Gastrocnemius medialis (tissue), 4 donors: Measurements from ENCODE around the gene PIEZO1.

Source experiments
- POLR2A ChIP-seq, 2 donors: fragments of 450-650 bp; IDR thresholded peaks; one replicate each; pipeline ENCODE4 v1.6.1; 2017; ENCODE audit warnings: antibody characterized with exemption in 2 of 2, mild to moderate bottlenecking in 2 of 2, moderate library complexity in 2 of 2
- TF ChIP-seq, protein P1 (sequence below), 5 experiments: fragments of 450-650 bp in 3 of 5; fragments of 200-600 bp in 2 of 5; sonication (generic) in 2 of 5; IDR thresholded peaks in 4 of 5; conservative IDR thresholded peaks in 1 of 5; 1 replicate in 4 of 5; 2 replicates in 1 of 5; pipeline ENCODE4 v1.5.1; 2016 to 2019; ENCODE audit warnings: antibody characterized with exemption in 5 of 5, mild to moderate bottlenecking in 3 of 5, moderate library complexity in 3 of 5

DNA sequence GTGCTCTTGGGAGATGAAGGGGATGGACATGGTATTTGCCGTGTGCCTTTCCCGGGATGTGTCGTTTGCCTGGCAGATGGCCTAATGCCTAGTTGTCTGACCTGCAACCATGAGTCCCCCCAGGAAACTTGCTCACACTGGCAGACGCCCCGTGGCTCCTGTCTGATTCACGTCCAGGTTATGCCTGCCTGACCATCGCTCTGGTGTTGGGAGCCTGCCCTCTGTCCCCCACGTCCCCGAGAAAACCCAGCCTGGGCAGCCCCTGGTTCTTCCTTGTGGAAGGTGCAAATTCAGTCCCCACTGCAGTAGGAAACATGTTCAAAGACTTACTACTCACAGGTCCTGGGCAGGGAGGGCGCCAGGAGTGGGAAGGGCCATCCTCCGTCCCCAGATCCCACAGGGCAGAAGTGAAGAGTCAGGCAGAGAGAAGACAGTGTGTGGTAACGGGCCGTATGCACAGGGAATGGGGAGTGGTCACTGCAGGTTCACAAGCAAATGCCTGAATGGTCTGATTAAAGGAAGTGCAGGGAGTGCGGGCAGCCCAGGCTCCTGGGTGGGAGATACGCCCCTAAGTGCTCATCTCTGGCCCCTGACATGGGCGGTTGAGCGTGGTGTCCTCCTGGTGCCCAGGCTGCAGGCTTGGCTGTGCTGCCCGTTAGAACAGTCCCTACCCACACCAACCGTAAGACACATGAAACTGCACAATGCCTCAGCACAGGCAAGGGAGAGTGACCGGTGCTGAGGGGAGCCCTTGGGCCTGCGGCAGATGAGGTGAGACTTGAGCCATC is 94.5 kb downstream of the PIEZO1 start:
- TF ChIP-seq POLR2A (IDR thresholded peaks at IDR 0.05), result no peak
- TF ChIP-seq, protein P1, sequence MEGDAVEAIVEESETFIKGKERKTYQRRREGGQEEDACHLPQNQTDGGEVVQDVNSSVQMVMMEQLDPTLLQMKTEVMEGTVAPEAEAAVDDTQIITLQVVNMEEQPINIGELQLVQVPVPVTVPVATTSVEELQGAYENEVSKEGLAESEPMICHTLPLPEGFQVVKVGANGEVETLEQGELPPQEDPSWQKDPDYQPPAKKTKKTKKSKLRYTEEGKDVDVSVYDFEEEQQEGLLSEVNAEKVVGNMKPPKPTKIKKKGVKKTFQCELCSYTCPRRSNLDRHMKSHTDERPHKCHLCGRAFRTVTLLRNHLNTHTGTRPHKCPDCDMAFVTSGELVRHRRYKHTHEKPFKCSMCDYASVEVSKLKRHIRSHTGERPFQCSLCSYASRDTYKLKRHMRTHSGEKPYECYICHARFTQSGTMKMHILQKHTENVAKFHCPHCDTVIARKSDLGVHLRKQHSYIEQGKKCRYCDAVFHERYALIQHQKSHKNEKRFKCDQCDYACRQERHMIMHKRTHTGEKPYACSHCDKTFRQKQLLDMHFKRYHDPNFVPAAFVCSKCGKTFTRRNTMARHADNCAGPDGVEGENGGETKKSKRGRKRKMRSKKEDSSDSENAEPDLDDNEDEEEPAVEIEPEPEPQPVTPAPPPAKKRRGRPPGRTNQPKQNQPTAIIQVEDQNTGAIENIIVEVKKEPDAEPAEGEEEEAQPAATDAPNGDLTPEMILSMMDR (IDR thresholded peaks at IDR 0.05 in 4 of 5, conservative IDR thresholded peaks at IDR 0.05 in 1 of 5), result no peak
